GM18858 (cell line): Measurements from ENCODE around the gene CSF3R.

Experiments
- ATAC-seq: cut with Tn5 transposase; IDR thresholded peaks from one replicate; pipeline ENCODE4 v1.9.1; 2021; ENCODE audit not compliant: unreplicated experiment

Gene CSF3R

DNA sequence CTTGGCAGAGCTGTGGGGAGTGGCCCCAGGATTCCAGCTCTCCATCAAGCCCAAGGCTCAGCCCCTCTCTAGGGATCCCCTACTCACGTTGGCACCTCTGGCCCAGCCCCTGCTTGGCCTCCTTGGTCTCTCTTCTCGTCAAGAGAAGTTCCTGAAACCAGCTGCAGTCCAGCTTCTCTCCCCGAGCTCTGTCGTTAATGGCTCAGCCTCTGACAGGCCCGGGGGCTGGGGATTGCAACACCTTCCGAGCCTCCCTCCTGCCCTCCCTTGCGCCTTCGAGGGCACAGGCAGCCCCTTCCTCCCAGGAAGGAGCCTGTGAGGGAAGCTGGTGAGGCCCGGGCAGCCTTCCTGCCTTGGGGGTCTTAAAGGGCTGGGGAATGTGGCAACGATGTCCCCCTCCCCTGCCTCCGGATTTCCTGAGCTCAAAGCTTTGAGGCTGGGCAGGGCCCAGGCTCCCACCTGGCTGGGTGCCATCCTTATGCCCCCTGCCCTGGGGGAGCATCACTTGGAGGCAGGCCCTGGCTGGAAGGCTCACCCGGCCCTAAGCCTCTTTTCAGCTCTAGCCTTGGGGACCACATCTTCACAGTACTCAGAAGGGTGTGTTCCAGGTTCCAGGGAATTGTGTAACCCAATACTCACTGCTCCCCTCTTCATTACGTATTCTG is at the start of gene CSF3R:
Gene CSF3R (minus strand): TSS at position 190 of the 665 bp plus-strand sequence. CDS start 3,417 bp downstream, outside the sequence.
- ATAC-seq: no peak

DNA sequence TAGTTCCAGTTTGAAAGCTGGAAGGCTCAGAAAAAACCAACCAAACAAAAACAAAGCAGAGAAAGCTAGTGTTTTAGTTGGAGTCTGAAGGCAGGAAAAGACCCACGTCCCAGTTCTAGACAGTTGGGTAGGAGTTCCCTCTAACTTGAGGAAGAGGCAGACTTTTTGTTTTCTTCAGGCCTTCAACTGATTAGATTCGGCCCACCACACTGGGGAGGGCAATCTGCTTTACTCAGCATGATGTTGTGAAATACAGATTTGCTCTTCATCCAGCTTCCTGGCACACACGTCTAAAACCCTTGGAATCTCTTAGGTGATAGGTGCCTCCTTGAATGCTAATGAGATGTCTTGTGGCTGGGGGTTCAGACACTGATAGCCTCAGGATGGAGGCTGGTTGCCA is 49.1 kb upstream of the CSF3R start:
- ATAC-seq: no peak

DNA sequence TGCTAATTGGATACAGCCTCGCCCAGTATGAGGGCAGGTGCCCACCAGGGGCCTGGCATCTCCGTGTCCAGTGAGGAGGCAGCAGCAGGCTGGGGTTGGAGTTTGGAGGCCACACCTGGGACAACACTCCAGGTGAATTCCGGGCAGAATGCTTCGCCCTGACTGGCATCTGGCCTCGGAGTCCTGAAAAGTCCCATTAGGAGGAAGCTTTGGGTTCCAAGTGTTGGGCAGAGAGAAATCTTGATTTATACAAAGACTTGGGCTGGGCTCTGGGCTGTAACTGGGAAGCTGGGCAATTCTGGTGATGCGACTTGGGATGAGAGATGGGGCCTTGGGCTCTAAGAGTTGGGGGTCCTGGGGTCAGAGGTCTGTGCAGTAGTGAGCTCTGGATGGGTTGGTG is 48.1 kb upstream of the CSF3R start:
- no peak for ATAC-seq

DNA sequence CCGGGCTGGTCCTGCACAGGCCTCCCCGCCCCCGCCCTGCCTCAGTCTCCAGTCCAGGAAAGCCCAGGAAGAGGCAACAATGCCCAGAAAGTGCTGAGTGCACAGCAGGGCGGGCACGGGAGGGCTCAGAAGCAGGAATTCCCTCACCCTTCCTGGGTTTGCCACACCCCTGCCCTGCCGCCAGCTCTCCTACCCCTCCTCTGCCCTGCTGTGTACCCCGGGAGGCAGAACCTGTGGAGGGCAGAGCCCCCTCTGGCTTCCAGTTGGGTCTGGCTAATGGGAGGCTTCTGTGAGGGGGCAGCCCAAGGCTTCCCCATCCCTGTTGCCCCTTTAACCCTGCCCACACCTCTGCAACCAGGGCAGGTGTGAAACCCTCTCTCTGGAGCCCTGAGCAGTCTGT is 47.5 kb upstream of the CSF3R start:
- ATAC-seq: no peak

DNA sequence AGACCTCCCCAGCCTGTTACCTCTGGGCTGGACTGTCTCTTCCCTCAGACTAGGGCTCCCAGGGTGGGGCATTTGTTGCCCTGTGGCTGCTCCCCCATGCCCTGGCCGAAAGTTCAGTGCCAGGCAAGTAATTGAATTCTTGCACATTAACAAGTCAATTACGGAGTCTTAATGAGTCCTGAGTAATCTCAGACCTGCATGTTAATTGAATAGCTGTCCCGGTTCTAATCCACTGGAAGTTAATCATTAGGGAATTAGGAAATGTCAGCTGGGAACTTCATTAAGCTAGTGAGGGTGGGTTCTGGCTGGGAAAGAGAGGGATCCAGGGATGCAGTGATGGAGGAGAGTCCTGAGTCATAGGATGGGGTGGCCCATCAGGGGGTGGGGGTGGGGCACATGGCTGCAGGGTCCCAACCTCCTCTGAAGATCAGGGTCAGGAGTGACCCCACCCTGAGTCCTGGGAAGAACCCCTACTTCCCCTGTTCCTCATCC is 47.1 kb upstream of the CSF3R start:
- ATAC-seq: no peak

DNA sequence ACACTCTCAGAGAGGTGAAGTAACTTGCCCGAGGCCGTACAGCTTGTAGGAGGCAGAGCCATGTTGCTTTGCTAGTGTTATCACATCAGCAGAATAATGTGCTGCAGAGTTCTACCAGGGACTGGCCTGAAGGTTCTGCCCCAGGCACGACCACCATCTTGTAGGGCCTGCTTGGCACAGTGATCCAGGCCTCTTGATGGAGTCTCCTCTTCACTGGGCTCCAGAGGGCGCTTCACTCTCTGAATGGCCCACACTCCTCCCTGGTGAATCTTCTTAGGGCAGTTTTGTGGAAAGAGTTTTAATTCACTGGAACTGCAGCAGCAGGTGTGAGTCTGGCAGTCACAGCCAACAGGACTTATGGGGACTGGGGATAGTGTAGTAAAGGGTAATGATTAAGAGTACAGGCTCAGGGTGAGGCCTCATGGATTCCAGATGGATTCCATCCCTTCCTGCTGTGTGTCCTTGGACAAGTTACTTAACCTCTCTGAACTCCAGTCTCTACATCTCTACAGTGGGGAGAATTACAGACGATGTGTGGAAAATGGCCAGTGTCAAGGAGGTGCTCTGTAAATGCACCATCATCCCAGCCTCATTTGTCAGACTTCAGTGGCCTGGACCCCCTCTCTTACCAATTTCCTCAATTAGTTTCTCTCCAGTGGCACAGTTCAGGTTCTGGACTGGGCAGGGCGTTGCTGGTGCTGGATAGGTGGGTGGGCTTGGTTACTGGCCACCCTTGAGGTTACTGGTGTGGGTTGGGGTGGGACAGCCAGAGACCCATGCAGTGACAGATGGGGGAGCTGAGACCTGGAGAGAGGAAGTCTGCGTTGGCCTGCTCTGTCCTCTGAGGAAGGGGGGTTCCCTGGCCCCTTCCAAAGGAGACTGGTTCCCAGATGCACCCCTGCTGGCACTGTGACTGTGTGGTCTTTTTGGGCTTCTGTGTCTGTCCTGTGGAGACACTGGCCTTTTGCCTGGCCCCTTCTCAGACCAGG is 45.9 kb upstream of the CSF3R start:
- no peak for ATAC-seq

DNA sequence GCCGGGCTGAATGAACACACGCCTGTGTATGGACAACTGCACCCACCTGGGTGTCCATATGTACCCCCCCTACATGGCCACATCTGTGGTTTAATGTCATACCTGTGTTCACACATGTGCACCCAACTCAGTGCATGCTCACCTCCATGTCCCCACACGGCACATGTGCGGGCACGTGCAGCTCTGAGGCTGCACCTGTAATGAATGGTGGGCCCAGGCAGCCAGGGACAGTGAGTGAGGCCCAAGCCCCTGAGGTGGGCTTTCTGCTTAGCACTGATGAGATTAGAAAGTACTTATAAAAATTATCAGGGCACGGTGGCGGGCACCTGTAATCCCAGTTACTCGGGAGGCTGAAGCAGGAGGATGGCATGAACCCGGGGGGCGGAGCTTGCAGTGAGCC is 42.5 kb upstream of the CSF3R start:
- no peak for ATAC-seq

DNA sequence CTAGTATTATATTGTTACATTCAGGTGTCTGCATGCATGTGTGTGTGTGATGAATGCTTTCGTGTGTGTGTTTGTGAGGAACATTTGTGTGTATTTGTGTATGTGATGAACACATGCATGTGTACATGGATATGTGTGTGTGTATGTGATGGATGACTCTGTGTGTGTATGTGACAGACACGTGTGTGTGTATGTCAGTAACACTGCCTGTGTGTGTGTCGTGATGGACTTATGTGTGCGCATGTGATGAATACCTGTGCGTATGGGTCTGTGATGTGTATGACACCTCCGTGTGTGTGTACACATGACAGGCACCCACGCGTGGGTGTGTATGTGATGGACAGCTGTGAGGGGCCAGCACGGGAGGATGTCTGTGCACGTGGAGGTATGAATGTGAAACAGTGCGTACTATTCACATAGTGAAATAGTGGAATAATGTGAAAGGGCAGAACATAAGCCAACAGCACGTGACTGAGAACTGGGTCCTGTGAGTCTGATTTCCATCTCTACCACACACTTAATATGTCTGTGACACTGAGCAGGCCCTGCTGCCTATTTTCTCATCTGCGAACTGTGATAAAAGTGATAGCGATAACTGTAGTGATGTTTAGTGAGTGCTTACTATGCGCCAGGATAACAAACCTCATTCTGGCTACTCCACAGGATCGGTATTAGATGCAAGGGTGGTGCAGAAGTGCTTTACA is 41.8 kb upstream of the CSF3R start:
- ATAC-seq: no peak

DNA sequence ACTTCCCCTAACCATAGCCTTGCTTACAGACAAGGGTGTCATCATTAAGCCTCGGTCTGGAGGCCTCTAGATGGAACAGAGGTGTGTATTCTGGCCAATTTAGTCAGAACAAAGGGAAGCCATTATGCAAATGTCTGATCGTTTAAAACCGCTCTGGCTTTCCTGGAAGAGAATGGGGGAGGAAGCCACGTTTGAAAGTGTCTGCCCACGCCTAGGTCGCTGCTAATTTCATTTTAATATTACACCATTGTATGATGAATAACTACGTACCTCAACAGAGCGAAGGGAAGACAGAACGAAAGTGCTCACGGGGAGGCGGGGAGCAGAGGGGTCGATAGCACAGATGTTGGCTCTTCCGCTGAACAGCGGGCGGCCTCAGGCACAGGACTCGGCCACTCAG is 41.1 kb upstream of the CSF3R start:
- no peak for ATAC-seq

DNA sequence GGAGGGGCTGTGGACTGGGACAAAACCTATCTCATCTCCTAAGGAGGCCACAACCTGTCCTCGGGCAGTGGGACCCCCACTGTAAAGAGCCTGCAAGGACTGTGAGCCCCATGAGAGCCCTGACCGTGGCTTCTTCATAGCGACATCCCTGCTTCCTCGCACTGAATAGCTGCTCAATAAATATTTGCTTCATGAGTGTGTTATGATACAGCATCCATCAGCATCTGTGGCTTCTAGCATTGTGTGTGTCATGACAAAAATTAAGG is 40.5 kb upstream of the CSF3R start:
- no peak for ATAC-seq

DNA sequence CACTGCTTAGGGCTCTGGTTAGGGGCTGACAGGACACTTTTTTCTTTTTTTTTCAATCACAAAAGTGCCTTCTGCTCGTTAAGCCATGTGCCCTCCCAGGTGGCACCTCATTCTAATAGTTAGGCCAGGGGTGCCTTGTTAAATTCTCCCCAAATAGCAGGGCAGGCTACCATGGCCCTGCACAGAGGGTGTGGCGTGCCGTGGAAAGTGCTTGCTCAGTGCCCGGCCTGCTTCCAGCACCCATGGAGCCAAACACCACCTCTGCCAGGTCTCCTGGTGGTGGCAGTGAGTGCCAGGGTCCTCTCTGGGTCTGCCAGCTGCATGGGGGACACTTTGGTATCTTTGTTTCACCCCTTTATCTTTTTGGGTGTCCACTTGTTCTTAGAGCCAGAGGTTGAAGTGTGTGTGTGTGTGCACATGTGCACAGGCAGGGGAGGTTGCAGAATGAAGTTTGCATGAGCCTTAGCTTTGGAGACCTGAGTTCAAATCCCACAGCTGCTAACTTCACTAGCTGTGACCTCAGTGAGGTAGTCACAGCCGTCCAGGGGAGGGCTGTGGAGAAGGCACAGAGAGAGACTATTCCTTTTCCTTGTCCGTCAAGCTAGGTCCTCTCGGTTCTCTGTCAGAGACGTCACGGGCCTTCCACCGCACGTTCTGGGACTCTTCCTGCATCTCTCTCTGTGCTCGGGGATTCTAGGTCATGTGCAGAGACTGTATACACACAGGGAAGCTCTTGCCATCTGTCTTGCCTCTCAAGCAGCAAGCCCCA is 39.9 kb upstream of the CSF3R start:
- ATAC-seq: no peak

DNA sequence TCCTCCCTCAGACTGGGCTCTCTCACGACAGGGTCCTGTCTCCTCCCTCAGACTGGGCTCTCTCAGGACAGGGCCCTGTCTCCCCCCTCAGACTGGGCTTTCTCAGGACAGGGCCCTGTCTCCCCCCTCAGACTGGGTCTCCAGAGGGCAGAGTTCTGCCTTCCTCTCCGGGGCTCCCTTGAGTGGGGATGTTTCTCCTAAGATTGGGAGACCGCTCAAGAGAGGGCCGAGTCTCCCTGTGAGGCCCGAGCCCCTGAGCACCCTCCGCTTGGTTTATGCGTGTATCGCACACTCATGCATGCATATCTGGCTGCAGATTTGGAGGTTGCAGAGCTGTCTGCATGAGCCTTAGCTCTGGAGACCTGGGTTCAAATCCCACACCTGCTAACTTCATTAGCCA is 39.3 kb upstream of the CSF3R start:
- ATAC-seq: no peak

DNA sequence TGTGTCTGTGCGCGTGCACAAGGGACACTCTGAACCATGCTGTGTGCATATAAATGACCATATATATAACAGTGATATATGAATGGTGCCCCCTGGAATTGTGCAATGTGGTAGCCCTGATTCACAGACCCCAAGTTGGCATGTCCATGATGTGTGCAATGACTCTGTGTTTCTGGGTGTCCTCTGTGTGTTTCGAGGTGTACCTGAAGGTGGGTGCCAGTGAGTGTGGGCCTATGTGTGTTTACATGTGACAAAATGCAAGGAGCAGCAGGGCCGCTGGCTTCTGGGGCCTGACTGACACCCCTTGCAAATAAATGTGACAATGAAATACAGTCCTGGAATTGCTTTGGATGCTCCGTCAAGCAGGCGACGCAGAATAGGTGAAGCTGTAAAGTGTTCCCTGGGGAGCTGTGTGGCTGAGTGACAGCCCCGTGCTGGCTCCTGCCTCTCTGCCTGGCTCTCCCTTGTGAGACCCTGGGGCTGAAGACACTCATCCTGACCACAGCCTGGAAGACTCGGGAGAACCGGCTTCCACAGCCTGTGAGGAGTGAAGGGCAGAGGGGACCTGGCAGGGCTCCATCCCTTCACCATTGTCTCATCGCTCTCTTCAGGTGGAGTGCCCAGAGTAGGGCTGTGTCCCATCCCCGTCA is 38.2 kb upstream of the CSF3R start:
- ATAC-seq: no peak

DNA sequence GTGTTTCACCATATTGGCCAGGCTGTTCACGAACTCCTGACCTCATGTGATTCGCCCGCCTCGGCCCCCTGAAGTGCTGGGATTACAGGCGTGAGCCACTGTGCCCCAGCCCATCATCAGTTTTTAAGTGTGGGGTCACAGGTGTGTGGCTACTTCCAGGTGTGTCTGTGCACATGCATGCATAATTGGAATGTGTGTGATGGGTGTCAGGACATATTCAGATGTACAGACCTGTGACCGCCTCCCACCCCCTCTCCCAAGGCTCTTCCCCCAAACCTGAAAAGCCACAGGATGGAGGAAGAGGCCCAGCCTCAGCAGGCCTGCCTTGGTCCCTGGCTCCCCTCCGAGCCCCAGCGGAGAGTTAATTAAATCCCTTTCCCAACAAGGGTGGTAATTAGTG is 37.3 kb upstream of the CSF3R start:
- no peak for ATAC-seq

DNA sequence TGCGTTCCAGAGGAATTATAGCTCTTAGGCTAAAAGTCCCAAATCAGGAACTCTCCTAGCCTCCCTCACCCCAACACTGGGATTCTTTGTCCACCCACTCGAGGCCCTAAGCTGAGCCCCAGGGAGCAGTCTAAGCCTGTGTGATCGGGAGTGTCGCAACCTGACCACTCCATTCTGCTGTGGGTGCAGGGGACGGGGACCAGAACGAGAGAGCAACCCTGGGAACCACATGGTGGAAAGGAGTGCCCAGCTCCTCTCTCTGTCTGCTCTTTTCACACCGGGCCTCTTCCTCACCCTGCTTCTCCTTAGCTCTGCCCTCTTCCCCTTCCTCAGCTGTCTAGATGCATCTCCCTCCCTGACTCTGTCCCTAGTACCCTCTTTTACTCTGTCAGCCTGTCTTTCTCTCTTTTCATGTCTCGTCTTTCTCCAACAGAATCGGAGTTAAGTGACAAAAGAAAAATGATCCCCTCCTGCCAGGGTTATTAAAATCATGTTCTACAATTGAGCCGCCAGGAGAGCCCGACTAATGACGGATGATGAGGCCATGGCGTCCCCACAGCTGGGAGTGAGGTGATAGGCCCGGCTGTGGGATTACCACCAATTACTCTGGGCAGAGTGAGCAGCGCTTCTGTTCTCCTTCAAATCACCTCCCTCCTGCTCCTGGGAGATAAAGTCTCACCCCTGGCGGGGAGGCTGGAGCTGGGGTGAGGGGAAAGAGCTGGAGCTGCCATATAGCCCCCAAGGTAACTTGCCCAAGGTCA is 34.5 kb upstream of the CSF3R start:
- no peak for ATAC-seq

DNA sequence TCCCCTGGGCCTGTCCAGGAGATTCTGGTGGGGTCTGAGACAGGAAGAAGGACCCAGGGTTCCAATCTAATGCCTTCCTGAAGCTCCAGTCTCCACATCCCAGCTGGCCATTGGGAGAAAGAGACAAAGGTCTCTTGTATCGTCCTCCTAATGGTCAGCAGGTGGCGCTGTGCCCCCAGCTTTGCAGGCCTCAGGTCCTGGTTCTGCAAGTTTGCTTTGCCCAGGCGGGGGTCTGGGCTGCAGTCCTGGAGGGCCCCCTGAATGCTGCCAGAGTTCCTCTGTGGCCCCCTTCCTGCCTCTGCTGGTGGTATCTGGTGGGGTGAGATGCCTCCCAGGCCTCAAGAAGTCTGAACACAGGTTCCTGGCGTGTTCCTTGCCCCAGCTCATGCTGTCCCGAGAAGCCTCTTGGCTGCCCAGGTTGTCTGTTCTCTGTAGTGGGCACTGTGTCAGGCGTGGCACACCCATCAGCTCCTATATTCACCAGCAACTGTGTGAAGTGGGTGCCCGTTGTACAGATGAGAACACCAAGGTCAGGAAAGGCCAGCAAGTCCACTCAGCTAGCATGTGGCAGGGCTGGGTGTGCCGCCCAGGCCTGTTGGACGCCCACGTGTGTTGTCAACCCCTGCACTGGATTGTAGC is 33.8 kb upstream of the CSF3R start:
- no peak for ATAC-seq

DNA sequence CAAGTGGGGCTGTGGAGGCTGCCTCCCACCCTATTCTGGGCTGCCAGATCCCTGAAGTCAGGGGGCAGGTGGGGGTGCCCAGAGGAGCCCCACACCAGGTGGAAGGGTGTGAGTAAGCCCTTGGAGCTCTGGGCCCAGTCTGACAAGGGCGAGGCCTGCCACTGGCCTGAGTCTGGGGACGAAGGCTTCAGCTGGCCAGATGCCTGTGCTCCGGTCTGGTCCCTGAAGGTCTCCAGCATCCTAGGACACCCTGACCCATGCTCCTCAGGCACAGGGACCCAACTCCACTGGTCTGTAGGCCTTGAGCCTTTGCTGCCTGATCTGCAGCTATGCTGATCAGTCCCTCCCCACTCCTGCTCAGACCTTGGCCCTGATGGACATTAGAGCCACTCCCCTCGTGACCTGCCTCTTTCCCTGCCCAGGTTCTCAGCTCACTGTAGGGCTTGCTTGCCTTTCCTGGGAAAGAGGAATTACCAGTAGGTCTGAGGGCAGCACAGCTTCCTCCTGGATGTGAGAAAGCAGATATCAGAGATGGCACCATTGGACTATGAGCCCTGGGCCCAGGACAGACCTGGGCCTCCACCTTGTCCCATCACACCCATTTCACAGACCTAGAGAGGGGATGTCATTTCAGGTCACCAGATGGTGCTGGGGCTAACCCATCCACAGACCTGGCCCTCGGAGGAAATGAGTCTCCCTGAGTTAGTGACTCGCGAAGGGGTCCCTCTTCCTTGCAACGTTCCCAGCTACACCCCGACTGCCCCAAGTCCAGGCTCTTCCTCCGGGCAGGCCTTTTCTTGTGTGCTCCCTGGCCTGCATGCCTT is 32.8 kb upstream of the CSF3R start:
- ATAC-seq: no peak

DNA sequence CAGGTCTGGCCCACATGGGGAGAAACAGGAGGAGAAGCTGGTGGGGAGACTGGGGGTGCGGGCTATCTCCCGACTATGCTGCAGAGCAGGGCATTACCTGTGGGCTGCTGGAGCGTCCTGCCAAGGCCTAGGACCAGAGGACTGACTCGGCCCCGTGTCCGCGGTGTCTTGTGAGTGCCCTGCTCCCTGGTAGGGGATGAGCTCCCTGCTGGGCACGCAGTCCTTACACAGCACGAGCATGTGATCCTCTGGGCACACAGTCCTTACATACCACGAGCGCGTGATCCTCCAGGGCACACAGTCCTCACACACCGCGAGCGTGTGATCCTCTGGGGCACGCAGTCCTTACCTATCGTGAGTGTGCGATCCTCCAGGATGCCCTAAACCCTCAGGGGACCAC is 31.8 kb upstream of the CSF3R start:
- no peak for ATAC-seq
